GM12878 (cell line): ENCODE results near the gene CCDC28B. TPM values are rescaled to one million over a fixed set of nuclear protein-coding genes. Genes with fewer than 3 reads are reported as not detected.

Source experiments
- ATAC-seq: fragments of 200-7000 bp; cut with Tn5 transposase; 3 replicates; pipeline ENCODE4 v1.9.1; 2020; ENCODE audit warnings: mild to moderate bottlenecking, moderate library complexity
- BruUV-seq: library from RNA; stranded (reverse); fragments of 400-500 nt; replicated peaks from 2 replicates; lab custom pipeline; 2021; lab: Mats Ljungman, UMichigan
- CTCF ChIA-PET: fragments of 300-600 bp; sonication (Branson Sonifier 250); formaldehyde crosslinking; extraction: SDS; loops from one replicate; lab custom pipeline; 2021; ENCODE audit warnings: inconsistent platforms; lab: Yijun Ruan, JAX
- POLR2A ChIA-PET: fragments of 350-600 bp; formaldehyde crosslinking; extraction: SDS; loops from one replicate; lab custom pipeline; 2021; ENCODE audit warnings: inconsistent platforms; lab: Charles Lee
- RAD21 ChIA-PET: fragments of 300-600 bp; sonication (Branson Sonifier 250); formaldehyde crosslinking; loops from one replicate; lab custom pipeline; 2023; ENCODE audit warnings: antibody characterized with exemption; ENCODE audit not compliant: unreplicated experiment; lab: Charles Lee
- SMC1A ChIA-PET: fragments of 300-600 bp; sonication (Branson Sonifier 250); formaldehyde crosslinking; loops from one replicate; lab custom pipeline; 2023; ENCODE audit not compliant: unreplicated experiment, uncharacterized antibody; lab: Charles Lee
- DNase-seq: peaks from one replicate; pipeline ENCODE4 v3.0.0-alpha.2; 2011; ENCODE audit warnings: low read depth, low spot score
- FAIRE-seq: peaks from 3 replicates; lab custom pipeline; 2011; peaks lifted over from hg19 to GRCh38; lab: Jason Lieb, UNC
- H2AFZ ChIP-seq: 2 replicates; pipeline ENCODE4 v1.6.0; 2011; ENCODE audit warnings: low read depth, low read length, control low read depth; ENCODE audit not compliant: control insufficient read depth
- H3K27ac ChIP-seq: 2 replicates; pipeline ENCODE4 v1.5.1; 2011; ENCODE audit warnings: control low read depth; ENCODE audit not compliant: control insufficient read depth, insufficient read depth
- H3K27me3 ChIP-seq, 2 experiments: replicated peaks in 1 of 2; 2 replicates each; pipeline versions ENCODE4 v1.6.0 to v1.6.1; 2011; ENCODE audit warnings: low read length in 1 of 2; ENCODE audit not compliant: control insufficient read depth in 2 of 2, insufficient read depth in 2 of 2
- H3K36me3 ChIP-seq, 2 experiments: 2 replicates each; pipeline ENCODE4 v1.5.1; 2011; ENCODE audit warnings: low read length in 1 of 2; ENCODE audit not compliant: control insufficient read depth in 2 of 2, insufficient read depth in 2 of 2
- H3K4me1 ChIP-seq: 2 replicates; pipeline ENCODE4 v1.6.1; 2011; ENCODE audit warnings: mild to moderate bottlenecking, low read length, moderate library complexity, mixed read lengths; ENCODE audit not compliant: control insufficient read depth, insufficient read depth
- H3K4me2 ChIP-seq: 2 replicates; pipeline ENCODE4 v1.6.0; 2011; ENCODE audit warnings: control low read depth; ENCODE audit not compliant: control insufficient read depth, insufficient read depth
- H3K4me3 ChIP-seq: fragments of 200-600 bp; sonication (generic); 2 replicates; pipeline ENCODE4 v1.5.1; 2016
- H3K79me2 ChIP-seq: 2 replicates; pipeline ENCODE4 v1.6.0; 2011; ENCODE audit warnings: low read length; ENCODE audit not compliant: control insufficient read depth, insufficient read depth
- H3K9ac ChIP-seq: 2 replicates; pipeline ENCODE4 v1.8.0; 2011; ENCODE audit warnings: low read length, control low read depth, mixed read lengths; ENCODE audit not compliant: control insufficient read depth, insufficient read depth
- H3K9me3 ChIP-seq: replicated peaks from 3 replicates; pipeline ENCODE4 v1.5.1; 2011; ENCODE audit warnings: mild to moderate bottlenecking, low read length; ENCODE audit not compliant: control insufficient read depth, insufficient read depth
- H4K20me1 ChIP-seq: 2 replicates; pipeline ENCODE4 v1.6.0; 2011; ENCODE audit not compliant: control insufficient read depth, insufficient read depth
- ASH2L ChIP-seq: fragments of 300-600, 200-600 bp; sonication (generic); IDR thresholded peaks from 2 replicates; pipeline ENCODE4 v1.6.1; 2017; ENCODE audit warnings: low read depth, mild to moderate bottlenecking, borderline replicate concordance
- BCLAF1 ChIP-seq: fragments of 450-650 bp; IDR thresholded peaks from 2 replicates; pipeline ENCODE4 v1.6.1; 2017; ENCODE audit warnings: antibody characterized with exemption, mild to moderate bottlenecking, moderate library complexity
- CBX3 ChIP-seq: fragments of 200-600 bp; sonication (generic); IDR thresholded peaks from 2 replicates; pipeline ENCODE4 v1.6.1; 2016; ENCODE audit warnings: low read depth, borderline replicate concordance
- EZH2 ChIP-seq: IDR thresholded peaks from 2 replicates; pipeline ENCODE4 v1.6.1; 2012; ENCODE audit warnings: low read depth, mild to moderate bottlenecking, control low read depth, inconsistent platforms, low read length, borderline replicate concordance; ENCODE audit not compliant: control insufficient read depth
- GATAD2B ChIP-seq: fragments of 450-650 bp; conservative IDR thresholded peaks from 2 replicates; pipeline ENCODE4 v1.6.1; 2017; ENCODE audit warnings: low read depth, mild to moderate bottlenecking, moderate library complexity
- LARP7 ChIP-seq: fragments of 450-650 bp; IDR thresholded peaks from 2 replicates; pipeline ENCODE4 v1.6.1; 2017; ENCODE audit warnings: mild to moderate bottlenecking
- MTA2 ChIP-seq: fragments of 450-650 bp; IDR thresholded peaks from 2 replicates; pipeline ENCODE4 v1.6.1; 2016; ENCODE audit warnings: low read depth, mild to moderate bottlenecking, moderate library complexity
- RAD21 ChIP-seq: IDR thresholded peaks from 2 replicates; pipeline ENCODE4 v1.6.1; 2011; ENCODE audit warnings: mild to moderate bottlenecking, low read depth, low read length, moderate library complexity; ENCODE audit not compliant: insufficient read depth
- RB1 ChIP-seq: fragments of 450-650 bp; formaldehyde crosslinking; IDR thresholded peaks from 2 replicates; pipeline ENCODE4 v1.6.1; 2017; ENCODE audit warnings: mild to moderate bottlenecking, borderline replicate concordance
- SIN3A ChIP-seq: IDR thresholded peaks from 2 replicates; pipeline ENCODE4 v1.6.1; 2012; ENCODE audit warnings: low read depth, low read length, improper control_type of control experiment
- SIX5 ChIP-seq: IDR thresholded peaks from 2 replicates; pipeline ENCODE4 v1.6.1; 2011; ENCODE audit warnings: mild to moderate bottlenecking, low read depth, low read length, moderate library complexity; ENCODE audit not compliant: severe bottlenecking
- SMAD5 ChIP-seq: IDR thresholded peaks from 2 replicates; pipeline ENCODE4 v1.6.1; 2016; ENCODE audit warnings: antibody characterized with exemption, low read depth
- SMARCA5 ChIP-seq: fragments of 450-650 bp; IDR thresholded peaks from 2 replicates; pipeline ENCODE4 v1.6.1; 2017; ENCODE audit warnings: mild to moderate bottlenecking
- SP1 ChIP-seq: IDR thresholded peaks from one replicate; pipeline ENCODE4 v1.6.1; 2011; ENCODE audit warnings: low read depth, low read length
- SRF ChIP-seq, 2 experiments: IDR thresholded peaks; 2 replicates each; pipeline ENCODE4 v1.6.1; 2011; ENCODE audit warnings: low read depth in 2 of 2, low read length in 2 of 2, mild to moderate bottlenecking in 1 of 2, moderate library complexity in 1 of 2
- SUPT20H ChIP-seq: IDR thresholded peaks from 2 replicates; pipeline ENCODE4 v1.6.1; 2011; ENCODE audit warnings: low read depth, mild to moderate bottlenecking, low read length, moderate library complexity, borderline replicate concordance; ENCODE audit not compliant: control insufficient read depth
- WRNIP1 ChIP-seq: IDR thresholded peaks from 2 replicates; pipeline ENCODE4 v1.6.1; 2011; ENCODE audit warnings: low read depth, low read length, improper control_type of control experiment, borderline replicate concordance
- WGBS: methylation state at CpG from one replicate; pipeline ENCODE4 v1.1.6; 2016; ENCODE audit warnings: low lambda C conversion rate; ENCODE audit not compliant: insufficient replicate concordance, insufficient coverage; ENCODE audit errors: missing lambda C conversion rate; 5-methylcytosine and 5-hydroxymethylcytosine counted together
- in situ Hi-C: fragments of 300-500 bp; cut with MboI; formaldehyde crosslinking; loops from 9 replicates; pipeline ENCODE4 v1.14.3; 2018; ENCODE audit warnings: mixed read lengths
- intact Hi-C: fragments of 100-400 bp; cut with micrococcal nuclease; formaldehyde crosslinking; loops from one replicate; pipeline ENCODE4 v1.14.2; 2022; ENCODE audit not compliant: unreplicated experiment
- polyA plus RNA-seq, 11 experiments: library from polyadenylated mRNA; depleted of rRNA in 4 of 11; unstranded in 6 of 11; stranded (reverse) in 5 of 11; fragments of >200 nt; fragmentation: Nextera tagmentation in 4 of 11; fragmentation: Illumina TruSeq in 1 of 11; extraction: Ambion mirVana in 4 of 11; extraction: Trizol in 1 of 11; gene quantifications; 1 replicate in 1 of 11; 2 replicates in 10 of 11; pipeline versions ENCODE4 v1.2.1 to v1.2.3, GENCODE V29; 2011 to 2016; ENCODE audit warnings: inconsistent platforms in 2 of 11, missing spikeins in 2 of 11, low read depth in 1 of 11
- total RNA-seq, 4 experiments: library from RNA; depleted of rRNA in 3 of 4; stranded (reverse); fragments of >200 nt in 3 of 4; fragmentation: Illumina TruSeq in 1 of 4; extraction: Trizol in 1 of 4; gene quantifications; 2 replicates each; pipeline versions ENCODE4 v1.2.1 to v1.2.3, GENCODE V29; 2013 to 2021
- TF ChIP-seq, protein P1 (sequence below): IDR thresholded peaks from 2 replicates; pipeline ENCODE4 v1.6.1; 2011; ENCODE audit warnings: low read depth, mild to moderate bottlenecking, low read length, moderate library complexity, borderline replicate concordance; ENCODE audit errors: extremely low read depth

CCDC28B gene
- total and polyA plus RNA-seq, 10 of the 15 experiments (the other 5 are each of a cell fraction or from before 2014, with no cell fraction given), result 10.5 to 135 (median 90.6) TPM

- no TSS peak for BruUV-seq
- Histone ChIP-seq H3K4me1 (peaks cover 17% of the 10 kb centered on the region), H3K4me2 (peak overlapping the region; percentile 100), H4K20me1 (no peaks in the 10 kb centered on the region), H3K27me3 (no peaks in the 10 kb centered on the region), H3K9me3 (no peaks in the 10 kb centered on the region), H3K4me3 (peak overlapping the region; percentile 89; the same call in 1 of the 2 replicates), H3K79me2 (peaks cover 33% of the 10 kb centered on the region), H3K27ac (peak overlapping the region; percentile 85), H3K9ac (peak overlapping the region; percentile 90), H2AFZ (peak overlapping the region; percentile 83), H3K36me3 (peaks cover 1 to 6% of the 10 kb centered on the region in 2 experiments; a peak in 3 of 4 replicates)
- TF ChIP-seq SMARCA5 (no peak), GATAD2B (no peak), SIN3A (no peak), ASH2L (no peak), LARP7 (no peak), SMAD5 (no peak), SIX5 (no peak), BCLAF1 (no peak), RAD21 (no peak), RB1 (no peak), SRF (IDR thresholded peaks at IDR 0.05; ENCODE audit: low read depth in 2 of 2, low read length in 2 of 2) (no peak), CBX3 (no peak), MTA2 (no peak), SUPT20H (no peak), EZH2 (no peak), WRNIP1 (no peak), SP1 (no peak)
- TF ChIP-seq, protein P1, sequence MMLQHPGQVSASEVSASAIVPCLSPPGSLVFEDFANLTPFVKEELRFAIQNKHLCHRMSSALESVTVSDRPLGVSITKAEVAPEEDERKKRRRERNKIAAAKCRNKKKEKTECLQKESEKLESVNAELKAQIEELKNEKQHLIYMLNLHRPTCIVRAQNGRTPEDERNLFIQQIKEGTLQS, result no peak
- DNase-seq (no peak), FAIRE-seq (peak; percentile 70), ATAC-seq (no peak)
- in situ Hi-C loops, result no loop called here
- ChIA-PET CTCF (interaction anchor here (1.8 to 4.2 kb wide), 3 partner anchors 22 to 105 kb away, joined by 6 to 16 read pairs (median 7); partner anchors contain the start of gene CCDC28B), SMC1A (interaction anchor here (1.2 to 4.0 kb wide), 8 partner anchors 10 to 118 kb away, joined by 3 to 26 read pairs (median 5); partner anchors contain the start of genes CCDC28B and KPNA6), POLR2A (interaction anchor here (0.7 to 3.5 kb wide), 6 partner anchors 10 to 105 kb away, joined by 3 to 25 read pairs (median 8); partner anchors contain the start of genes CCDC28B, KPNA6 and TMEM39B), RAD21 (interaction anchor here (1.2 to 3.9 kb wide), 8 partner anchors 19 to 216 kb away, joined by 3 to 22 read pairs (median 9); partner anchors contain the start of genes BSDC1, CCDC28B, KPNA6 and TMEM39B)
- intact Hi-C loops, result no loop called here
- 91% methylated on average over 7 of the region's 7 CpGs for WGBS
Measured at GRCh38 chr1:32178380-32179192, 21.8 kb upstream of the CCDC28B start.
